ENCODE data around the gene RNF144B.

The RNF144B gene

DNA sequence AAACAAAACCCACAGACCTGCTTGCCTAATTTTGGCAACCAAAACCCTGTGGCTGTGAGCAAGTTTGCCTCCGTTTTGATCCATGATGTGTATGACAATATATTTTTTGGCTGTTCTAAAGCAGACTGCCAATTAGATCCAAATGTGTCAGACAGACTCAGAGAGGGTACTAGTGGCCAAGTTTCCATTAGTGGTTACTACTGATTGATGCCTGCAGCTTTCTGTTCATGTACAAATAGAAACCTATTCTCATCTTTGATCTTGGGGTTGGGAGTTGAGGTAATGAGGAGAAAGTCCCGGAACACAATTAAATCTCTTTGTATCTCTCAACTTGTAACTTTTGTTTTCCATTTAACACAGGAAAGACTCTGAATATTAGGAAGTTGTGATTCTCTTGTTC, 100.9 kb downstream of the RNF144B start:
- no peak overlapping the region for H3K4me3 ChIP-seq (ENCODE audit: low read depth, low read length)
- in situ Hi-C loops (cut with HindIII; ENCODE audit: low sequenced_read_pairs) = no loop called here
- TF ChIP-seq CTCF (IDR thresholded peaks at IDR 0.05; ENCODE audit: low read depth, low read length) = no peak
- DNase-seq (ENCODE audit: low read depth, low spot score) = no peak

DNA sequence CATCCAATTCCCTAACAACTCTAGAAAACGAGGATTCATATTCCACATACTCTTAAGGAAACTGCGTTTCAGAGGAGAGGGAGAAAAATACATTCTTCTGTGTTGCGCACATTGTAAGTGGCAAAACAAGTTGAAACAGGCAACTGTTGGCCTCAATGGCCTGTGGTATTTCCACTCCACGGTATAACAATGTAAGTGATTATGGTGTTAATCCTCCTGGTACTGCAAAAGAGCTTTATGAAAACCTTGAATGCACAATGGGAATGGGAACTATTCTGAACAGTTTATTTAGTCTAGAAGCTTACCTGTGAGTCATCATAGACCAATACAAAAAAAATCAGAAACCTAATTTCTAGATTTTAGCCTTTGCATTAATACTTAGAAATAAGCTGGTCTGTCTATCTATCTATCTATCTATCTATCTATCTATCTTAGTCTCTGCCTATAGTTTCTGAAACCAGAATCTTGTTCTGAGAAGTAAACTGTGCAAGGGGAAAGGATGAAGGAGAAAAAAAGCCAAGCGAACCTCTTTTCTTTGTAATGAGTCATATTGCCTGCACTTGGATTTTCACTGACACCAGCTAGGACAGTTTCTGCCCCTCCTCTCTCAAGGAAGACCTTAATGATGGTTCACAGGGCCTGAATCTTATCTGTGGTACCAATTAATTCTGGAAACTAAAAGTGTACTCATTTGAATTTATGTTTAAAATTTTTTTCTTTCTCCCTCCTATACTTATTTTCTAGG, 101.5 kb downstream of the RNF144B start:
- no peak for TF ChIP-seq CTCF (IDR thresholded peaks at IDR 0.05; ENCODE audit: low read depth, low read length)
- in situ Hi-C loops (cut with HindIII; ENCODE audit: low sequenced_read_pairs) = no loop called here
- DNase-seq (ENCODE audit: low read depth, low spot score) = peak; percentile 76
- H3K4me3 ChIP-seq (ENCODE audit: low read depth, low read length) = no peak overlapping the region

- no peak for DNase-seq (ENCODE audit: low read depth, low spot score)
- TF ChIP-seq CTCF (IDR thresholded peaks at IDR 0.05; ENCODE audit: low read depth, low read length) = no peak
- in situ Hi-C loops (cut with HindIII; ENCODE audit: low sequenced_read_pairs) = no loop called here
Measured at GRCh38 chr6:18489335-18489734, 102.2 kb downstream of the RNF144B start.

DNA sequence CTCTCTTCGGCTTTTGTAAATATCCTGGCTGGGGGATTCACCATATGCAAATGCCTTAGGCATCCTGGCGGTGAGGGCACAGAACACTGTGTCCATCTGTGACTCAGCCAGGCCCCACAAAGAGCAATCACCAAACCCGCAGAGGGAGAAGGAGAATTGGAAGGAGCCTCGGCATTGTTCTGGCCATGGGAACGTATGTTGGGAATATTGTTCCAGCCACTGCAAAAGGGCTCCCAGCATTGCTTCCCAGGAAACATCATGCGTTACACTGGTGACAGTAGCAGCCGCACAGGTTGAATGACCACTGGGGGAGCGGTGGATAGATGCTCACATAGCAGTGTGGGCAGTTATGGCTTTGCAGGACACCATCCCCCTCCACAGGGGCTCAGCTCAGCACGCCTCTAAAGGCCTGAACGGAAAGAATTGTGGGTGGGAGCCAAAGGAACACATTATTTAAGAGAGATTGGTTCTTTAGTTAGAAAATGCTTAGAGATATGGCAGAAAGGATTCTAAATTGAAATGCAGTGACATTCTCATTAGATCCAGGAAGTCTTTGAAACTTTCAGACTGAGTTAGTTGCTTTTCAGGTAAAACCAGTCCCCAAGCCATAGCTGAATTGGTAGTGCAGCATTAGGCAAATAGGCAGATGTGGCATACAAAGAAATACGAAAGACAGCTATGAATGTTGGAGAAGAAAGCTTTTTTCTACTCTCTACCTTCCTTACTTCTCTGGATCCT, 104.3 kb downstream of the RNF144B start:
- H3K4me3 ChIP-seq (ENCODE audit: low read depth, low read length) = no peak overlapping the region
- in situ Hi-C loops (cut with HindIII; ENCODE audit: low sequenced_read_pairs) = no loop called here

More at GRCh38 chr6:18489335-18489734, 102.2 kb downstream of the RNF144B start:
- no peak overlapping the region for H3K4me3 ChIP-seq (ENCODE audit: low read depth, low read length)

GRCh38 chr6:18492972-18493371, 105.8 kb downstream of the RNF144B start:
- H3K4me3 ChIP-seq (ENCODE audit: low read depth, low read length) = no peak overlapping the region
- no peak for TF ChIP-seq CTCF (IDR thresholded peaks at IDR 0.05; ENCODE audit: low read depth, low read length)
- no peak for DNase-seq (ENCODE audit: low read depth, low spot score)
- in situ Hi-C loops (cut with HindIII; ENCODE audit: low sequenced_read_pairs) = no loop called here

More for the DNA sequence above, 104.3 kb downstream of the RNF144B start:
- DNase-seq (ENCODE audit: low read depth, low spot score) = peak; percentile 69
- TF ChIP-seq CTCF (IDR thresholded peaks at IDR 0.05; ENCODE audit: low read depth, low read length) = peak; percentile 8

- no peak for DNase-seq (ENCODE audit: low read depth, low spot score)
- in situ Hi-C loops (cut with HindIII; ENCODE audit: low sequenced_read_pairs) = no loop called here
- no peak for TF ChIP-seq CTCF (IDR thresholded peaks at IDR 0.05; ENCODE audit: low read depth, low read length)
- H3K4me3 ChIP-seq (ENCODE audit: low read depth, low read length) = no peak overlapping the region
Measured at GRCh38 chr6:18493382-18493891, 106.3 kb downstream of the RNF144B start.

Measured in astrocyte of the spinal cord (primary cell).